ENCODE results near the gene HDAC9.

HDAC9 gene

GRCh38 chr7:18526368-18526878 lies 30.9 kb downstream of the HDAC9 start:
- Histone ChIP-seq H3K9me2 (replicated peaks; ENCODE audit: insufficient read depth, low read length) (no peaks in the 10 kb centered on the region), H3K27ac (ENCODE audit: low read depth, low read length) (peak overlapping the region; percentile 69), H3K4me2 (ENCODE audit: low read depth, low read length, poor library complexity, severe bottlenecking) (peak overlapping the region; percentile 36), H3K79me2 (ENCODE audit: insufficient read depth, low read length) (no peaks in the 10 kb centered on the region), H4K20me1 (ENCODE audit: low read depth, low read length) (no peaks in the 10 kb centered on the region), H3K4me3 (ENCODE audit: insufficient read depth, low read length, poor library complexity, severe bottlenecking) (no peak overlapping the region), H2AFZ (ENCODE audit: low read depth, low read length, severe bottlenecking) (no peak overlapping the region), H3K9ac (ENCODE audit: low read length) (peak overlapping the region; percentile 3; the same call in 1 of the 2 replicates), H3K27me3 (ENCODE audit: low read length) (no peaks in the 10 kb centered on the region), H3K9me3 (ENCODE audit: insufficient read depth, low read length) (no peaks in the 10 kb centered on the region), H3F3A (ENCODE audit: insufficient read depth) (peaks cover 5% of the 10 kb centered on the region), H3K36me3 (ENCODE audit: low read length) (no peaks in the 10 kb centered on the region)
- TF ChIP-seq CTCF (IDR thresholded peaks at IDR 0.05; ENCODE audit: insufficient read depth, low read length, poor library complexity, severe bottlenecking) = no peak
- no peak for TF ChIP-seq EZH2phosphoT487 (conservative IDR thresholded peaks at IDR 0.05; ENCODE audit: low read length)

- Histone ChIP-seq H3K36me3 (ENCODE audit: low read length) (no peaks in the 10 kb centered on the region), H3K4me3 (ENCODE audit: insufficient read depth, low read length, poor library complexity, severe bottlenecking) (no peak overlapping the region), H3K9me3 (ENCODE audit: insufficient read depth, low read length) (no peaks in the 10 kb centered on the region), H3K4me2 (ENCODE audit: low read depth, low read length, poor library complexity, severe bottlenecking) (no peak overlapping the region), H3K9ac (ENCODE audit: low read length) (no peak overlapping the region), H3K9me2 (replicated peaks; ENCODE audit: insufficient read depth, low read length) (no peaks in the 10 kb centered on the region), H2AFZ (ENCODE audit: low read depth, low read length, severe bottlenecking) (no peak overlapping the region), H3F3A (ENCODE audit: insufficient read depth) (peaks cover 5% of the 10 kb centered on the region), H3K79me2 (ENCODE audit: insufficient read depth, low read length) (no peaks in the 10 kb centered on the region), H3K27ac (ENCODE audit: low read depth, low read length) (peak overlapping the region; percentile 41; the same call in 1 of the 2 replicates), H3K27me3 (ENCODE audit: low read length) (no peaks in the 10 kb centered on the region), H4K20me1 (ENCODE audit: low read depth, low read length) (no peaks in the 10 kb centered on the region)
- no peak for TF ChIP-seq EZH2phosphoT487 (conservative IDR thresholded peaks at IDR 0.05; ENCODE audit: low read length)
- TF ChIP-seq CTCF (IDR thresholded peaks at IDR 0.05; ENCODE audit: insufficient read depth, low read length, poor library complexity, severe bottlenecking) = no peak
Observed at GRCh38 chr7:18529239-18529638, 33.7 kb downstream of the HDAC9 start.

- Histone ChIP-seq H3K36me3 (ENCODE audit: low read length) (no peaks in the 10 kb centered on the region), H3K9me3 (ENCODE audit: insufficient read depth, low read length) (no peaks in the 10 kb centered on the region), H3K27ac (ENCODE audit: low read depth, low read length) (peak overlapping the region; percentile 41), H4K20me1 (ENCODE audit: low read depth, low read length) (no peaks in the 10 kb centered on the region), H3K79me2 (ENCODE audit: insufficient read depth, low read length) (no peaks in the 10 kb centered on the region), H3F3A (ENCODE audit: insufficient read depth) (peaks cover 5% of the 10 kb centered on the region), H3K4me3 (ENCODE audit: insufficient read depth, low read length, poor library complexity, severe bottlenecking) (no peak overlapping the region), H3K9me2 (replicated peaks; ENCODE audit: insufficient read depth, low read length) (no peaks in the 10 kb centered on the region), H3K27me3 (ENCODE audit: low read length) (no peaks in the 10 kb centered on the region), H2AFZ (ENCODE audit: low read depth, low read length, severe bottlenecking) (no peak overlapping the region), H3K4me2 (ENCODE audit: low read depth, low read length, poor library complexity, severe bottlenecking) (peak overlapping the region; percentile 29), H3K9ac (ENCODE audit: low read length) (no peak overlapping the region)
- TF ChIP-seq CTCF (IDR thresholded peaks at IDR 0.05; ENCODE audit: insufficient read depth, low read length, poor library complexity, severe bottlenecking) (no peak), EZH2phosphoT487 (conservative IDR thresholded peaks at IDR 0.05; ENCODE audit: low read length) (no peak)
Observed at GRCh38 chr7:18530224-18531179, 35.0 kb downstream of the HDAC9 start.
